Measurements from ENCODE around the gene NOTCH2. TPM values are rescaled to one million over a fixed set of nuclear protein-coding genes. Genes with fewer than 3 reads are reported as not detected.

Gene NOTCH2
- total RNA-seq, 1 donor from 2014 or later = 88.0 TPM

Other genes starting within 250 kb of the NOTCH2 start
- not detected in 2 replicates for gene ADAM30, start 173.1 kb downstream of the NOTCH2 start, total RNA-seq
- 19.1 and 21.8 TPM in 2 replicates for gene SEC22B, start 106.9 kb upstream of the NOTCH2 start, total RNA-seq

Data from activated T-helper 2 cell treated with anti-CD3 and anti-CD28 coated beads, Interferon-gamma antibody, Interleukin-2, Interleukin-4, amounts not matched to agents 10 μg/mL and 5 μg/mL and 100 μg/mL, durations not matched to agents 14 hours and 24 hours and 36 hours (primary cell).